MM.1S (cell line): ENCODE measurements around the gene YOD1.

Experiments used
- DNase-seq: peaks from one replicate; pipeline ENCODE4 v3.0.0-alpha.2; 2015
- H2AFZ ChIP-seq: fragments of 300-600 bp; sonication (generic); 2 replicates; pipeline ENCODE4 v1.6.0; 2016; ENCODE audit warnings: antibody characterized with exemption, low read length
- H3F3A ChIP-seq: fragments of 300-600 bp; sonication (generic); 2 replicates; pipeline ENCODE4 v1.6.1; 2016; ENCODE audit warnings: mild to moderate bottlenecking, antibody characterized with exemption, low read length, moderate library complexity, mixed read lengths; ENCODE audit not compliant: insufficient read depth
- H3K27ac ChIP-seq: fragments of 300-600 bp; sonication (generic); 2 replicates; pipeline ENCODE4 v1.5.1; 2016; ENCODE audit warnings: mild to moderate bottlenecking, low read length
- H3K27me3 ChIP-seq: fragments of 300-600 bp; sonication (generic); replicated peaks from 2 replicates; pipeline ENCODE4 v1.6.0; 2016; ENCODE audit warnings: low read length; ENCODE audit not compliant: insufficient read depth
- H3K36me3 ChIP-seq: fragments of 300-600 bp; sonication (generic); replicated peaks from 2 replicates; pipeline ENCODE4 v1.6.1; 2016; ENCODE audit warnings: mild to moderate bottlenecking, low read length, mixed read lengths; ENCODE audit not compliant: insufficient read depth
- H3K4me1 ChIP-seq: fragments of 300-600 bp; sonication (generic); 2 replicates; pipeline ENCODE4 v1.6.1; 2016; ENCODE audit warnings: low read length, mixed read lengths
- H3K4me2 ChIP-seq: fragments of 300-600 bp; sonication (generic); 2 replicates; pipeline ENCODE4 v1.6.0; 2016; ENCODE audit warnings: low read depth, low read length
- H3K4me3 ChIP-seq: fragments of 300-600 bp; sonication (generic); 2 replicates; pipeline ENCODE4 v1.5.1; 2016; ENCODE audit warnings: low read length, mixed read lengths
- H3K79me2 ChIP-seq: fragments of 300-600 bp; sonication (generic); 2 replicates; pipeline ENCODE4 v1.6.1; 2016; ENCODE audit warnings: mixed run types, low read length, mixed read lengths
- H3K9ac ChIP-seq: fragments of 300-600 bp; sonication (generic); 2 replicates; pipeline ENCODE4 v1.6.1; 2016; ENCODE audit warnings: low read length, mixed read lengths
- H3K9me2 ChIP-seq: fragments of 300-600 bp; sonication (generic); replicated peaks from 2 replicates; pipeline ENCODE4 v1.6.1; 2016; ENCODE audit warnings: mild to moderate bottlenecking, low read length, mixed read lengths; ENCODE audit not compliant: insufficient read depth
- H3K9me3 ChIP-seq: fragments of 300-600 bp; sonication (generic); replicated peaks from 2 replicates; pipeline ENCODE4 v1.6.1; 2016; ENCODE audit warnings: mild to moderate bottlenecking, low read length, mixed read lengths; ENCODE audit not compliant: insufficient read depth
- H4K20me1 ChIP-seq: fragments of 300-600 bp; sonication (generic); 2 replicates; pipeline ENCODE4 v1.6.1; 2016; ENCODE audit warnings: mild to moderate bottlenecking, low read length, moderate library complexity, mixed read lengths; ENCODE audit not compliant: insufficient read depth
- EZH2 ChIP-seq: fragments of 300-600 bp; sonication (generic); optimal IDR thresholded peaks from 2 replicates; pipeline ENCODE3; 2017; ENCODE audit warnings: low read depth, mild to moderate bottlenecking, antibody characterized with exemption, low read length, mixed read lengths
- EZH2phosphoT487 ChIP-seq: fragments of 300-600 bp; sonication (generic); IDR thresholded peaks from 2 replicates; pipeline ENCODE4 v1.6.1; 2018; ENCODE audit warnings: antibody characterized with exemption, low read length
- TF ChIP-seq, protein P1 (sequence below): fragments of 300-600 bp; sonication (generic); IDR thresholded peaks from 2 replicates; pipeline ENCODE4 v1.5.1; 2016; ENCODE audit warnings: antibody characterized with exemption, low read length, mixed read lengths

Gene YOD1

DNA sequence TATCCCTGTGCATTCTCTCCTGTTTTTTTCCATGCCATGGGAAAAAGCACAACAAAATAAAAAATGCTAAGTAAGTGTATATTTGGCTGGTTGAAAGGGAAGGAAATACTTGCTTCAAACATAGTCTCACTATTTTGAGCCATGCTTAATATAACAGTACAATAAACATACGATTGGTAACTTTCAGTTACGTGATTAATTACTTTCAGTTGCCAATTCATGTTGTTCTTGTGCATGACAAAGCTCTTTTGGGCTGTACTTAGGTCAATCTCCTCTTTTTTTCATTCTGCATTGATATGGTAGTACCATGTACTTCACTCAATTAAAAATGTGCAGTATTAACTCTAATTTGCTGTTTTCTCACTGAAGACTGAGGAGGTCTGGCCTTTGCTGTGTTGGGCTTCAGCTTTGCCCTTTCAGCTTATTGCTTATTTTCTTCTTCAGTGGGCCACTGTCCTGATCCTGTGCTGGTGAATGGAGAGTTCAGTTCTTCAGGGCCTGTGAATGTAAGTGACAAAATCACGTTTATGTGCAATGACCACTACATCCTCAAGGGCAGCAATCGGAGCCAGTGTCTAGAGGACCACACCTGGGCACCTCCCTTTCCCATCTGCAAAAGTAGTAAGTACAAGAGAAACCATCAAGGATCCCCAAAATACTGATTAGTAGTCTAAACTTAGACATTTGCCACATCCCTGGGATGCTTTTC, 40.3 kb upstream of the YOD1 start:
- peak; percentile 40 for DNase-seq
- Histone ChIP-seq H3K36me3 (no peaks in the 10 kb centered on the region), H3K27me3 (no peaks in the 10 kb centered on the region), H3K27ac (peak overlapping the region; percentile 8; the same call in 1 of the 2 replicates), H3K9me3 (no peaks in the 10 kb centered on the region), H3K9me2 (no peaks in the 10 kb centered on the region), H4K20me1 (no peaks in the 10 kb centered on the region), H3K4me2 (peak overlapping the region; percentile 20; the same call in 1 of the 2 replicates), H3K4me1 (peaks cover 9% of the 10 kb centered on the region), H3K4me3 (no peak overlapping the region), H3K79me2 (no peaks in the 10 kb centered on the region), H3K9ac (no peak overlapping the region), H3F3A (no peaks in the 10 kb centered on the region), H2AFZ (no peak overlapping the region)
- no peak for TF ChIP-seq EZH2phosphoT487
- TF ChIP-seq, protein P1, sequence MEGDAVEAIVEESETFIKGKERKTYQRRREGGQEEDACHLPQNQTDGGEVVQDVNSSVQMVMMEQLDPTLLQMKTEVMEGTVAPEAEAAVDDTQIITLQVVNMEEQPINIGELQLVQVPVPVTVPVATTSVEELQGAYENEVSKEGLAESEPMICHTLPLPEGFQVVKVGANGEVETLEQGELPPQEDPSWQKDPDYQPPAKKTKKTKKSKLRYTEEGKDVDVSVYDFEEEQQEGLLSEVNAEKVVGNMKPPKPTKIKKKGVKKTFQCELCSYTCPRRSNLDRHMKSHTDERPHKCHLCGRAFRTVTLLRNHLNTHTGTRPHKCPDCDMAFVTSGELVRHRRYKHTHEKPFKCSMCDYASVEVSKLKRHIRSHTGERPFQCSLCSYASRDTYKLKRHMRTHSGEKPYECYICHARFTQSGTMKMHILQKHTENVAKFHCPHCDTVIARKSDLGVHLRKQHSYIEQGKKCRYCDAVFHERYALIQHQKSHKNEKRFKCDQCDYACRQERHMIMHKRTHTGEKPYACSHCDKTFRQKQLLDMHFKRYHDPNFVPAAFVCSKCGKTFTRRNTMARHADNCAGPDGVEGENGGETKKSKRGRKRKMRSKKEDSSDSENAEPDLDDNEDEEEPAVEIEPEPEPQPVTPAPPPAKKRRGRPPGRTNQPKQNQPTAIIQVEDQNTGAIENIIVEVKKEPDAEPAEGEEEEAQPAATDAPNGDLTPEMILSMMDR, result 0 out of 2 replicates have a peak, but pooled peaks have one; percentile 3

DNA sequence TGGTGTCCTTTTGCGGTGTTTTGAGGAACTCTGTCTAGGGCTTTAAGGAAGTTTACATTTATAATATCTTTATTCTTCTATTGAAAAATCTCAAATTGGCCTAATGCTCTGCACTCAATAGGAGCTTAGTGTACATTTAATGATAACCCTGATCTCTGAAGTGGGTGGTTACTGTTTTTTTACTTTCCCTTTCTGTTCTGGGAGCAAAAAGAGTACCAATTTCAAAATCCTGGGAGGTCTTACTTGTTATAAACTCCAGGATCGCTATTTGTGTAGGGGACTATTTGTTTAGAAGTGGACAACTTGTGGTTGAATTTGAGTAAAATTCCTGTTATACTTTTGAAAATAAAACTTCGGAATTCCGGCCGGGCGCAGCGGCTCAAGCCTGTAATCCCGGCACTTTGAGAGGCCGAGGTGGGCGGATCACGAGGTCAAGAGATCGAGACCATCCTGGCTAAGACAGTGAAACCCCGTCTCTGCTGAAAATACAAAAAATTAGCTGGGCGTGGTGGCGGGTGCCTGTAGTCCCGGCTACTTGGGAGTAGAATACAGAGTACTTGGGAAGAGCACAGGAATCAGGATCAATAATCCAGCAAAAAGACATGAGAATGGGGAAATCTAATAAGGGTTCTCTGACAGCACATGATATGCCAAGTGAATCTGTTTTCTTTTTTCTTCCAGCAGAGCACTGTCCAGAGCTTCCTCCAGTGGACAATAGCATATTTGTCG, 38.8 kb upstream of the YOD1 start:
- Histone ChIP-seq H3K9me2 (no peaks in the 10 kb centered on the region), H3K9me3 (no peaks in the 10 kb centered on the region), H3K4me3 (peak overlapping the region; percentile 4; the same call in 1 of the 2 replicates), H3K79me2 (no peaks in the 10 kb centered on the region), H2AFZ (peak overlapping the region; percentile 13), H3F3A (no peaks in the 10 kb centered on the region), H4K20me1 (no peaks in the 10 kb centered on the region), H3K9ac (no peak overlapping the region), H3K4me1 (peaks cover 11% of the 10 kb centered on the region), H3K36me3 (no peaks in the 10 kb centered on the region), H3K4me2 (0 out of 2 replicates have a peak overlapping the region, but pooled peaks have one; percentile 9), H3K27me3 (no peaks in the 10 kb centered on the region), H3K27ac (0 out of 2 replicates have a peak overlapping the region, but pooled peaks have one; percentile 3)
- no peak for DNase-seq
- TF ChIP-seq EZH2 (no peak), EZH2phosphoT487 (no peak)
- TF ChIP-seq, protein P1, result no peak

DNA sequence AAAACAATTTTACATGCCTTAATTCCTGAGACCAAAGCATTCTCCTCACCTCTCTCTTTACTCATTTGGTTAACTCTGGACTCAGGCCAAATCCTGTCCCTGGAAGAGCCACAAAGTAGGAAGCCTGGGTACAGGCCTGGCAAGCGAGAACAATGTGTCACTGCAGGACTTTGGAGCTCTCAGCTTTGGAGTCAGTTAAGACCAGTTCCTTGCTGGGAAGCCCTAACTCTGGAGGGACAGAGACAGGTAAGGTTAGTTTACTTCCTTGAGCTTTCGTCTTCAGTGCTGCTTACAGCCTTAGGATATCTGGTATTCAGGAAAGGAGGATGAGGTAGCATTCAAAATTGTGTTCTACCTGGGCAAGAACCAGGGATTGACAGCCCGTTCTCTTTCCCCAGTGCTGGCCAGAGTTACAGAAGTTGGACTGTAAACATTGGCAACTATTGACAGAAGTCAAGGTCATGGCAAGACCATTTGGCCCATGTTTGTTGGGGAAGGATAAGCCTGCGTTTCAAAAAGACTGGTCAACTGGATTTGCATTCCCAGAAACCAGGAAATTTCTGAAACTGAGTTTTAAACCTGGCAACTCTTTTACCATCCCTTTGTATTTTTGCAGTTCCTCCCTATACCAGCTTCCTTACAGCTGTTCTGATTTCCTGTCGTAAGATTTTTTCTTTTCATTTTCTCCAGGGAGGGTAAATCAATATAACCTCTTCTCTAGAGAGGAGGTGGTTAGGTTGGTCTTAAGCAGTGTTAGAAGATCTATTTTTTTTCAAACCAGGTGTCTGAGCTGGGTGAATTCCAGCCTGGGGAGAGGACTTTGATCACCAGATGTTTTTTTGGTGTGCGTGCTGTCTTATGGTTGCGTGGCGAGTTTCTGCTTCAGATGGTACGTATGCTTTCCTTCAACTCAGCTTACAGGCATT, 38.0 kb upstream of the YOD1 start, which contains the start of gene C4BPB:
Gene C4BPB (plus strand): TSS at position 160 of the 926 bp plus-strand sequence. CDS start 672 bp downstream, at position 832.
- no peak within 1 kb of the TSS for H3K9ac ChIP-seq

More for the DNA sequence above, 38.0 kb upstream of the YOD1 start, which contains the start of gene C4BPB:
- peak; percentile 40 for DNase-seq
- H3K27ac ChIP-seq, result 0 out of 2 replicates have a peak within 1 kb of the TSS, but pooled peaks have one; percentile 3
- 0 out of 2 replicates have a peak within 1 kb of the TSS, but pooled peaks have one; percentile 9 for H3K4me2 ChIP-seq
- no peaks in the 10 kb centered on the region for H3K27me3 ChIP-seq
- H4K20me1 ChIP-seq, result no peaks in the 10 kb centered on the region
- H3K9me3 ChIP-seq, result no peaks in the 10 kb centered on the region
- H3F3A ChIP-seq, result no peaks in the 10 kb centered on the region
- TF ChIP-seq, protein P1, result no peak
- TF ChIP-seq EZH2, result no peak
- TF ChIP-seq EZH2phosphoT487, result no peak
- peaks cover 12% of the 10 kb centered on the region for H3K4me1 ChIP-seq
- H3K9me2 ChIP-seq, result no peaks in the 10 kb centered on the region
- H3K4me3 ChIP-seq, result peak within 1 kb of the TSS; percentile 4; the same call in 1 of the 2 replicates
- H3K79me2 ChIP-seq, result no peaks in the 10 kb centered on the region
- no peaks in the 10 kb centered on the region for H3K36me3 ChIP-seq
- peak within 1 kb of the TSS; percentile 13 for H2AFZ ChIP-seq
